ENCODE results near the gene RNF144A. TPM values are rescaled to one million over a fixed set of nuclear protein-coding genes. Genes with fewer than 3 reads are reported as not detected.

Gene RNF144A
- total and polyA plus RNA-seq, 3 experiments from 2014 or later, result 8.3 to 14.9 (median 13.5) TPM

- Mint-ChIP-seq H3K36me3 (peaks cover 15 to 59% (median 43%) of the 10 kb centered on the region in 3 donors), H3K4me3 (no peak overlapping the region), H3K4me1 (peaks cover 36 to 60% (median 42%) of the 10 kb centered on the region in 3 donors), H3K27me3 (no peaks in the 10 kb centered on the region), H3K27ac (peak overlapping the region in 3 of 8 donors; percentile 21 to 59 (median 33)), H3K9me3 (no peaks in the 10 kb centered on the region)
- H3K27ac ChIP-seq (ENCODE audit: low read depth, low read length), result no peak overlapping the region
- POLR2A ChIA-PET, result no interaction called here
- no peaks in the 10 kb centered on the region for H3K27me3 ChIP-seq (ENCODE audit: insufficient read depth, low read length, poor library complexity, severe bottlenecking)
- H3K4me1 ChIP-seq (ENCODE audit: insufficient read depth, low read length), result peaks cover 11% of the 10 kb centered on the region
- H3K36me3 ChIP-seq (ENCODE audit: insufficient read depth, low read length), result peaks cover 19% of the 10 kb centered on the region
- no peak overlapping the region for H3K4me3 ChIP-seq (ENCODE audit: low read length)
- DNase-seq, result no peak
- H3K9me3 ChIP-seq (ENCODE audit: low read length), result no peaks in the 10 kb centered on the region
- CTCF ChIA-PET, result no interaction called here
Observed at GRCh38 chr2:6944555-6944954, 27.3 kb downstream of the RNF144A start.

GRCh38 chr2:6945087-6945813 is 28.0 kb downstream of the RNF144A start:
- H3K36me3 Mint-ChIP-seq, result peaks cover 15 to 59% (median 43%) of the 10 kb centered on the region in 3 donors

GRCh38 chr2:6945821-6946220 is 28.6 kb downstream of the RNF144A start:
- Histone ChIP-seq H3K36me3 (ENCODE audit: insufficient read depth, low read length) (peaks cover 18% of the 10 kb centered on the region), H3K4me1 (ENCODE audit: insufficient read depth, low read length) (peaks cover 11% of the 10 kb centered on the region), H3K27me3 (ENCODE audit: insufficient read depth, low read length, poor library complexity, severe bottlenecking) (no peaks in the 10 kb centered on the region), H3K9me3 (ENCODE audit: low read length) (no peaks in the 10 kb centered on the region), H3K4me3 (ENCODE audit: low read length) (no peak overlapping the region), H3K27ac (ENCODE audit: low read depth, low read length) (no peak overlapping the region)
- Mint-ChIP-seq H3K9me3 (no peaks in the 10 kb centered on the region), H3K4me1 (peaks cover 38 to 69% (median 52%) of the 10 kb centered on the region in 3 donors), H3K27me3 (no peaks in the 10 kb centered on the region), H3K36me3 (peaks cover 15 to 58% (median 41%) of the 10 kb centered on the region in 3 donors), H3K27ac (peak overlapping the region in 6 of 8 donors; percentile 8 to 75 (median 46)), H3K4me3 (peak overlapping the region in 1 of 7 donors; percentile 5)
- ChIA-PET CTCF (interaction anchor here (1.4 to 2.0 kb wide), 2 partner anchors 27 to 80 kb away, joined by 4 to 5 read pairs; partner anchors contain the start of gene CMPK2), POLR2A (no interaction called here)
- DNase-seq, result no peak

More at GRCh38 chr2:6945087-6945813, 28.0 kb downstream of the RNF144A start:
- ChIA-PET POLR2A (no interaction called here), CTCF (interaction anchor here (1.4 kb wide), 1 partner anchor 27 kb away, joined by 5 read pairs; no protein-coding TSS in a partner anchor)
- Mint-ChIP-seq H3K27ac (peak overlapping the region in 7 of 8 donors; percentile 8 to 75 (median 38)), H3K4me3 (peak overlapping the region in 1 of 7 donors; percentile 16), H3K9me3 (no peaks in the 10 kb centered on the region), H3K4me1 (peaks cover 36 to 64% (median 46%) of the 10 kb centered on the region in 3 donors), H3K27me3 (no peaks in the 10 kb centered on the region)
- no peak overlapping the region for H3K4me3 ChIP-seq (ENCODE audit: low read length)
- no peak for DNase-seq
- peaks cover 11% of the 10 kb centered on the region for H3K4me1 ChIP-seq (ENCODE audit: insufficient read depth, low read length)
- H3K27ac ChIP-seq (ENCODE audit: low read depth, low read length), result no peak overlapping the region
- H3K27me3 ChIP-seq (ENCODE audit: insufficient read depth, low read length, poor library complexity, severe bottlenecking), result no peaks in the 10 kb centered on the region
- H3K9me3 ChIP-seq (ENCODE audit: low read length), result no peaks in the 10 kb centered on the region
- peaks cover 19% of the 10 kb centered on the region for H3K36me3 ChIP-seq (ENCODE audit: insufficient read depth, low read length)

GRCh38 chr2:6946722-6947121 is 29.5 kb downstream of the RNF144A start:
- CTCF ChIA-PET, result interaction anchor here (1.4 to 2.0 kb wide), 2 partner anchors 28 to 81 kb away, joined by 4 to 5 read pairs; partner anchors contain the start of gene CMPK2
- Histone ChIP-seq H3K4me1 (ENCODE audit: insufficient read depth, low read length) (peaks cover 11% of the 10 kb centered on the region), H3K27me3 (ENCODE audit: insufficient read depth, low read length, poor library complexity, severe bottlenecking) (no peaks in the 10 kb centered on the region), H3K36me3 (ENCODE audit: insufficient read depth, low read length) (peaks cover 9% of the 10 kb centered on the region), H3K27ac (ENCODE audit: low read depth, low read length) (no peak overlapping the region), H3K9me3 (ENCODE audit: low read length) (no peaks in the 10 kb centered on the region), H3K4me3 (ENCODE audit: low read length) (no peak overlapping the region)
- Mint-ChIP-seq H3K27ac (no peak overlapping the region), H3K9me3 (no peaks in the 10 kb centered on the region), H3K4me1 (peaks cover 38 to 73% (median 52%) of the 10 kb centered on the region in 3 donors), H3K36me3 (peaks cover 10 to 49% (median 33%) of the 10 kb centered on the region in 3 donors), H3K4me3 (no peak overlapping the region), H3K27me3 (no peaks in the 10 kb centered on the region)
- POLR2A ChIA-PET, result interaction anchor here (0.5 to 0.9 kb wide), 2 partner anchors 36 to 50 kb away, joined by 3 read pairs; no protein-coding TSS in a partner anchor
- DNase-seq, result no peak

GRCh38 chr2:6947929-6948676 is 30.9 kb downstream of the RNF144A start:
- POLR2A ChIA-PET, result no interaction called here
- H3K4me1 Mint-ChIP-seq, result peaks cover 36 to 68% (median 49%) of the 10 kb centered on the region in 3 donors
- peaks cover 11% of the 10 kb centered on the region for H3K4me1 ChIP-seq (ENCODE audit: insufficient read depth, low read length)
- no peak overlapping the region for H3K4me3 ChIP-seq (ENCODE audit: low read length)
- H3K4me3 Mint-ChIP-seq, result peak overlapping the region in 1 of 7 donors; percentile 1
- H3K27me3 ChIP-seq (ENCODE audit: insufficient read depth, low read length, poor library complexity, severe bottlenecking), result no peaks in the 10 kb centered on the region
- H3K27ac ChIP-seq (ENCODE audit: low read depth, low read length), result no peak overlapping the region
- peak overlapping the region in 5 of 8 donors; percentile 17 to 91 (median 51) for H3K27ac Mint-ChIP-seq
- peaks cover 7 to 36% (median 24%) of the 10 kb centered on the region in 3 donors for H3K36me3 Mint-ChIP-seq
- CTCF ChIA-PET, result interaction anchor here (1.6 kb wide), 1 partner anchor 32 kb away, joined by 5 read pairs; no protein-coding TSS in a partner anchor
- no peaks in the 10 kb centered on the region for H3K9me3 Mint-ChIP-seq
- no peaks in the 10 kb centered on the region for H3K9me3 ChIP-seq (ENCODE audit: low read length)
- no peaks in the 10 kb centered on the region for H3K36me3 ChIP-seq (ENCODE audit: insufficient read depth, low read length)
- DNase-seq, result no peak
- H3K27me3 Mint-ChIP-seq, result no peaks in the 10 kb centered on the region

- Mint-ChIP-seq H3K27me3 (no peaks in the 10 kb centered on the region), H3K4me1 (peaks cover 30 to 61% (median 42%) of the 10 kb centered on the region in 3 donors), H3K4me3 (no peak overlapping the region), H3K36me3 (peaks cover under 1 to 31% (median 17%) of the 10 kb centered on the region in 3 donors), H3K9me3 (no peaks in the 10 kb centered on the region), H3K27ac (peak overlapping the region in 6 of 8 donors; percentile 17 to 85 (median 66))
- H3K27ac ChIP-seq (ENCODE audit: low read depth, low read length), result no peak overlapping the region
- DNase-seq, result no peak
- CTCF ChIA-PET, result interaction anchor here (1.6 kb wide), 1 partner anchor 32 kb away, joined by 5 read pairs; no protein-coding TSS in a partner anchor
- H3K36me3 ChIP-seq (ENCODE audit: insufficient read depth, low read length), result no peaks in the 10 kb centered on the region
- H3K4me3 ChIP-seq (ENCODE audit: low read length), result no peak overlapping the region
- POLR2A ChIA-PET, result no interaction called here
- no peaks in the 10 kb centered on the region for H3K27me3 ChIP-seq (ENCODE audit: insufficient read depth, low read length, poor library complexity, severe bottlenecking)
- H3K4me1 ChIP-seq (ENCODE audit: insufficient read depth, low read length), result peaks cover 11% of the 10 kb centered on the region
- H3K9me3 ChIP-seq (ENCODE audit: low read length), result no peaks in the 10 kb centered on the region
Observed at GRCh38 chr2:6948677-6949351, 31.6 kb downstream of the RNF144A start.

GRCh38 chr2:6951046-6951445 is 33.8 kb downstream of the RNF144A start:
- Mint-ChIP-seq H3K9me3 (no peaks in the 10 kb centered on the region), H3K36me3 (peaks cover 0 to 26% (median 13%) of the 10 kb centered on the region in 3 donors), H3K4me1 (peaks cover 25 to 56% (median 32%) of the 10 kb centered on the region in 3 donors), H3K27me3 (no peaks in the 10 kb centered on the region), H3K4me3 (no peak overlapping the region), H3K27ac (peak overlapping the region in 2 of 8 donors; percentile 1 to 77)
- Histone ChIP-seq H3K27me3 (ENCODE audit: insufficient read depth, low read length, poor library complexity, severe bottlenecking) (no peaks in the 10 kb centered on the region), H3K4me3 (ENCODE audit: low read length) (no peak overlapping the region), H3K9me3 (ENCODE audit: low read length) (no peaks in the 10 kb centered on the region), H3K27ac (ENCODE audit: low read depth, low read length) (no peak overlapping the region), H3K4me1 (ENCODE audit: insufficient read depth, low read length) (peaks cover under 1% of the 10 kb centered on the region), H3K36me3 (ENCODE audit: insufficient read depth, low read length) (no peaks in the 10 kb centered on the region)
- POLR2A ChIA-PET, result no interaction called here
- no peak for DNase-seq
- CTCF ChIA-PET, result no interaction called here

Measured in CD8-positive, alpha-beta memory T cell (primary cell).